Fibroblast of skin of right biceps (primary cell): Measurements from ENCODE around the gene SPRR2B.
"Not testable (repeated sequence)": the region's sequence is repeated elsewhere in the genome, so short reads cannot be mapped to it uniquely, and the experiment has no call there.

Source experiments
- DNase-seq: peaks from one replicate; pipeline ENCODE4 v3.0.0-alpha.2; 2013

SPRR2B gene

DNA sequence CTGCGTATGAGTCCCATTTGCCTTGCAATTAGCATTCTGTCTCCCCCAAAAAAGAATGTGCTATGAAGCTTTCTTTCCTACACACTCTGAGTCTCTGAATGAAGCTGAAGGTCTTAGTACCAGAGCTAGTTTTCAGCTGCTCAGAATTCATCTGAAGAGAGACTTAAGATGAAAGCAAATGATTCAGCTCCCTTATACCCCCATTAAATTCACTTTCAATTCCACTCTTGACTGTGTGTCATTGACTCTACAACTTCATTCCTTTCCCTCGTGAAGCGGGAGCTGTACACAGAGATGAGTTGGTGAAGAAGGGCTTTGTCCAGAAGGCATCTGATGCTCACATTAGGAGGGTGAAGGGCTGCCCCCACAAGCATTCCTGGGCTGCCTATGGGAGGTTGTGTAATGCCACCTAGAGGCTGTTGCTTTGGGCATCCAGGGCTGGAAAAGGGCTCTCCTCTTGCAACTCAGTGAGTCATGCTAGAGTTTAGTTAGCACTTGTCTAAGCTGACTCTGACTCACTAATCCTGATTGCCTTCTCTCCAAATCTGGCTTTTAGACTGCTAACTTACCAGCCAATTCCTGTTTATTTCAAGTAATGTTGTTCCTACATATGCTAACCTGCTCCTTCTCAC lies 38.6 kb downstream of the SPRR2B start:
- peak; percentile 40 for DNase-seq

DNA sequence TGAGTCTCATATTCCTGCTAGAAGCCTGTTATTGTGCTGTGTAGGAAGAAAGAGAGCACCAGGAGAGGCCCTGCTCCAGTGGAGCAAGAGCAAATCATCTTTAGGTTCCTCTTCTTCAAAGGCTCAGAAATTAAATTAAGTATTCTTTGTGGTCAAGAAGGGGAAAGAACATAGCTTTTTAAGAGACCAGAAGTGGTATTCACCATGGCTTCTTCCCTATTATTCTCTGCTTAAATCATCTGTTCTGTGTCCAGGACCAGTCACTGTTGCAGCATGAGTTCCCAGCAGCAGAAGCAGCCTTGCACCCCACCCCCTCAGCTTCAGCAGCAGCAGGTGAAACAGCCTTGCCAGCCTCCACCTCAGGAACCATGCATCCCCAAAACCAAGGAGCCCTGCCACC lies 39.3 kb downstream of the SPRR2B start:
- no peak for DNase-seq

- DNase-seq: no peak
These were observed 40.5 kb downstream of the SPRR2B start, which contains the start of gene SPRR1B for GRCh38 chr1:153030895-153031294. Gene SPRR1B, plus strand, starts transcription at chr1:153031203. Its CDS starts 1,143 bp downstream, at chr1:153032346.

- DNase-seq: no peak
These were observed 42.6 kb downstream of the SPRR2B start for GRCh38 chr1:153028766-153029165.

DNA sequence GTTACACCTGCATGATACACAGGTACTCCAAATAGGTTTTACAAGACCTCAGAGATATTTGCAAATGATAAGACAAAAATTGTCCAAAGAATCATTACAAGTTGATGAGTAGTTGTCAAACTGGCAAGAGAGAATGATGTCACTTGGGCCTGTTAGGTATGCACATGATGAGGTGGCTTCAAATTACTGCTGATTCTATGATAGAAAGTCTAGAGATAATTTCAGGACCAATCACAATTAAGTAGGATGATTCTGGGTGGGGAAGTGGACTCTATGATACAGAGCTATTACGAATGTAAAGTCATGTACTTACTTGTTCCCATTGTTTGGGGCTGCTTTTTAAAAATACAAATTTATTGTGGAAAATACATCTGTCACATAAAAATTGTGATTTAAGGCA lies 45.6 kb downstream of the SPRR2B start:
- no peak for DNase-seq

DNA sequence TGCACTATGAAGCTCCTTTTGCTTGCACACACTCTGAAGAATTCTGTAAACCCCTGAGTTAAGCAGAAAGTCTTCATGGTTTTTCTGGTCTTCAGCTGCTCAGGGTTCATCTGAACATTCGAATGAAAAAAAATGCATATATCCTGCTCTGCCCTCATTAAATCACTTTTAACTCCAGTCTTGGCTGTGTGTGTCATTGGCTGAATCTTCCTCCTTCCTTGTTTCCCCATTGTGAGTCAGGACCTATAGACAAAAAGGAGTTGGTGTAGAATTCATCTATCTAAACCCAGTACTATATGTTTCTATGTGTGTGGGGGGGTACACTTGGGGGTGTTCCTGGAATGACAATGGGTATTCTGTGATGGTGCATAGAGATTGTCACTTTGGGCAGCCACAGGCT lies 47.0 kb downstream of the SPRR2B start:
- DNase-seq: no peak

GRCh38 chr1:153023109-153023508 lies 48.3 kb downstream of the SPRR2B start:
- DNase-seq: no peak

DNA sequence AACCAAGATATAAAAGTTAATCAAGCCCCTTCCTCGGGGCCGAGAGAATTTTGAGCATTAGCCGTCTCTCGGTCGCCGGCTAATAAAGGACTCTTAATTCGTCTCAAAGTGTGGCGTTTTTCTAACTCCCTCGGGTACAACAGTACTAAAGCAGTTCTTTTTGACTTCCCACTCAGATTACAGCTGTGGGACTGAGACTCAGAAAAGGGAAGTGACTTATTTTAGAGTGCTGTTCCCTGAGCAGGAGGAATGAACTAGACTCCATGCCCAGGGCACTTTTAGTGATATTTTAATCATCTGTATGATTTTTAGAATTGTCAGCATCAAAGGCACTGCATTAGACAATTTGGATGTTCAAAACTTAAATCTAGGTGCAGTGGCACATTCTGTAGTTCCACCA lies 49.1 kb downstream of the SPRR2B start:
- not testable (repeated sequence) for DNase-seq

GRCh38 chr1:153021829-153022228 lies 49.6 kb downstream of the SPRR2B start:
- not testable (repeated sequence) for DNase-seq
